ENCODE measurements around the gene CLASRP. TPM values are rescaled to one million over a fixed set of nuclear protein-coding genes. Genes with fewer than 3 reads are reported as not detected.

Gene CLASRP
- polyA plus RNA-seq, 1 donor from 2014 or later = 30.1 TPM

- no peak overlapping the region for H2AFZ ChIP-seq (ENCODE audit: low read depth, low read length)
- H4K20me1 ChIP-seq (ENCODE audit: insufficient read depth) = peaks cover 29% of the 10 kb centered on the region
- H3K9me2 ChIP-seq (ENCODE audit: insufficient read depth, low read length) = no peaks in the 10 kb centered on the region
- H3K79me2 ChIP-seq (replicated peaks; ENCODE audit: insufficient read depth, low read length) = peaks cover 73% of the 10 kb centered on the region
- no peaks in the 10 kb centered on the region for H3K27me3 ChIP-seq (ENCODE audit: insufficient read depth, low read depth, low read length)
- H3K4me2 ChIP-seq (ENCODE audit: low read length) = no peak overlapping the region
- TF ChIP-seq MXI1 (conservative IDR thresholded peaks at IDR 0.05; ENCODE audit: poor library complexity, severe bottlenecking) = no peak
- H3K4me3 ChIP-seq (ENCODE audit: low read length) = no peak overlapping the region
- H3K9ac ChIP-seq (ENCODE audit: low read length) = no peak overlapping the region
- H3K27ac ChIP-seq (ENCODE audit: low read length) = no peak overlapping the region
- no peaks in the 10 kb centered on the region for H3K36me3 ChIP-seq (ENCODE audit: insufficient read depth, low read length)
- no peaks in the 10 kb centered on the region for H3F3A ChIP-seq (ENCODE audit: insufficient read depth, low read length, poor library complexity, severe bottlenecking)
- H3K9me3 ChIP-seq (ENCODE audit: low read length) = no peaks in the 10 kb centered on the region
Measured at GRCh38 chr19:45100201-45100600, 61.4 kb downstream of the CLASRP start.

- Histone ChIP-seq H3K9ac (ENCODE audit: low read length) (no peak overlapping the region), H3K36me3 (ENCODE audit: insufficient read depth, low read length) (no peaks in the 10 kb centered on the region), H2AFZ (ENCODE audit: low read depth, low read length) (no peak overlapping the region), H4K20me1 (ENCODE audit: insufficient read depth) (peaks cover 30% of the 10 kb centered on the region), H3K27me3 (ENCODE audit: insufficient read depth, low read depth, low read length) (no peaks in the 10 kb centered on the region), H3K27ac (ENCODE audit: low read length) (no peak overlapping the region), H3F3A (ENCODE audit: insufficient read depth, low read length, poor library complexity, severe bottlenecking) (no peaks in the 10 kb centered on the region), H3K79me2 (replicated peaks; ENCODE audit: insufficient read depth, low read length) (peaks cover 71% of the 10 kb centered on the region), H3K4me3 (ENCODE audit: low read length) (no peak overlapping the region), H3K4me2 (ENCODE audit: low read length) (no peak overlapping the region), H3K9me3 (ENCODE audit: low read length) (no peaks in the 10 kb centered on the region), H3K9me2 (ENCODE audit: insufficient read depth, low read length) (no peaks in the 10 kb centered on the region)
- TF ChIP-seq, protein P1, sequence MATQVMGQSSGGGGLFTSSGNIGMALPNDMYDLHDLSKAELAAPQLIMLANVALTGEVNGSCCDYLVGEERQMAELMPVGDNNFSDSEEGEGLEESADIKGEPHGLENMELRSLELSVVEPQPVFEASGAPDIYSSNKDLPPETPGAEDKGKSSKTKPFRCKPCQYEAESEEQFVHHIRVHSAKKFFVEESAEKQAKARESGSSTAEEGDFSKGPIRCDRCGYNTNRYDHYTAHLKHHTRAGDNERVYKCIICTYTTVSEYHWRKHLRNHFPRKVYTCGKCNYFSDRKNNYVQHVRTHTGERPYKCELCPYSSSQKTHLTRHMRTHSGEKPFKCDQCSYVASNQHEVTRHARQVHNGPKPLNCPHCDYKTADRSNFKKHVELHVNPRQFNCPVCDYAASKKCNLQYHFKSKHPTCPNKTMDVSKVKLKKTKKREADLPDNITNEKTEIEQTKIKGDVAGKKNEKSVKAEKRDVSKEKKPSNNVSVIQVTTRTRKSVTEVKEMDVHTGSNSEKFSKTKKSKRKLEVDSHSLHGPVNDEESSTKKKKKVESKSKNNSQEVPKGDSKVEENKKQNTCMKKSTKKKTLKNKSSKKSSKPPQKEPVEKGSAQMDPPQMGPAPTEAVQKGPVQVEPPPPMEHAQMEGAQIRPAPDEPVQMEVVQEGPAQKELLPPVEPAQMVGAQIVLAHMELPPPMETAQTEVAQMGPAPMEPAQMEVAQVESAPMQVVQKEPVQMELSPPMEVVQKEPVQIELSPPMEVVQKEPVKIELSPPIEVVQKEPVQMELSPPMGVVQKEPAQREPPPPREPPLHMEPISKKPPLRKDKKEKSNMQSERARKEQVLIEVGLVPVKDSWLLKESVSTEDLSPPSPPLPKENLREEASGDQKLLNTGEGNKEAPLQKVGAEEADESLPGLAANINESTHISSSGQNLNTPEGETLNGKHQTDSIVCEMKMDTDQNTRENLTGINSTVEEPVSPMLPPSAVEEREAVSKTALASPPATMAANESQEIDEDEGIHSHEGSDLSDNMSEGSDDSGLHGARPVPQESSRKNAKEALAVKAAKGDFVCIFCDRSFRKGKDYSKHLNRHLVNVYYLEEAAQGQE (IDR thresholded peaks at IDR 0.05; ENCODE audit: borderline replicate concordance) = no peak
- no peak for TF ChIP-seq POLR2AphosphoS5 (IDR thresholded peaks at IDR 0.05)
Measured at GRCh38 chr19:45100846-45101252, 62.0 kb downstream of the CLASRP start.

GRCh38 chr19:45101806-45102205 is 63.0 kb downstream of the CLASRP start:
- Histone ChIP-seq H3F3A (ENCODE audit: insufficient read depth, low read length, poor library complexity, severe bottlenecking) (no peaks in the 10 kb centered on the region), H3K4me3 (ENCODE audit: low read length) (no peak overlapping the region), H3K27me3 (ENCODE audit: insufficient read depth, low read depth, low read length) (no peaks in the 10 kb centered on the region), H4K20me1 (ENCODE audit: insufficient read depth) (peaks cover 26% of the 10 kb centered on the region), H3K9ac (ENCODE audit: low read length) (no peak overlapping the region), H3K9me2 (ENCODE audit: insufficient read depth, low read length) (no peaks in the 10 kb centered on the region), H2AFZ (ENCODE audit: low read depth, low read length) (no peak overlapping the region), H3K27ac (ENCODE audit: low read length) (no peak overlapping the region), H3K79me2 (replicated peaks; ENCODE audit: insufficient read depth, low read length) (peaks cover 64% of the 10 kb centered on the region), H3K4me2 (ENCODE audit: low read length) (no peak overlapping the region), H3K9me3 (ENCODE audit: low read length) (no peaks in the 10 kb centered on the region), H3K36me3 (ENCODE audit: insufficient read depth, low read length) (no peaks in the 10 kb centered on the region)
- no peak for TF ChIP-seq CTCF (IDR thresholded peaks at IDR 0.05; ENCODE audit: poor library complexity, severe bottlenecking)
- TF ChIP-seq, protein P1 (IDR thresholded peaks at IDR 0.05; ENCODE audit: borderline replicate concordance) = no peak
- no peak for TF ChIP-seq EP300 (conservative IDR thresholded peaks at IDR 0.05; ENCODE audit: poor library complexity, severe bottlenecking)
- TF ChIP-seq RAD21 (conservative IDR thresholded peaks at IDR 0.05) = no peak
- no peak for TF ChIP-seq TAF1 (IDR thresholded peaks at IDR 0.05; ENCODE audit: low read depth)
- no peak for TF ChIP-seq MXI1 (conservative IDR thresholded peaks at IDR 0.05; ENCODE audit: poor library complexity, severe bottlenecking)
- TF ChIP-seq SMC3 (conservative IDR thresholded peaks at IDR 0.05; ENCODE audit: poor library complexity) = no peak
- no peak for TF ChIP-seq EZH2 (IDR thresholded peaks at IDR 0.05; ENCODE audit: borderline replicate concordance, insufficient read depth, low read length, poor library complexity, severe bottlenecking)
- TF ChIP-seq POLR2AphosphoS5 (IDR thresholded peaks at IDR 0.05) = no peak
